GM21619 (cell line): Measurements from ENCODE around the gene ADGRB3.

Experiments
- ATAC-seq: cut with Tn5 transposase; IDR thresholded peaks from one replicate; pipeline ENCODE4 v1.9.1; 2021; ENCODE audit not compliant: unreplicated experiment

The ADGRB3 gene

DNA sequence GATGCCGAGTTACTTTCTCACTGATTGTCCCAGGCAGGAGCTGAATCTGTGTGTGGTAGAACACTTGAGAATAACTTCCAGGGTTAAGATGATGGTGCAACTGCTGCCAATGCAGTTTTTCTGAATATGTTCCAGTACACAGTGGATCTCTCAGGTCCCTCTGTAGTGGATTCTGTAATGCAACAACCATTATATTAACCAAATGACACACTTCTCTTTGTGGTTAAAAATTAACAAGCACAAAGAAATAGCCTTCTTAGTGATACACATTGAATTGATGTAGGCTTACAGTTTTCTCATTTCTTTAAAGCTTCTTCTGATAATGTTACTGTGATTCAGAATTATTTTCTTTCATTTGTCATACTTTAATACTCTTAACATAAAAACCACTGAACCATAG is 383.8 kb downstream of the ADGRB3 start:
- ATAC-seq, result no peak

DNA sequence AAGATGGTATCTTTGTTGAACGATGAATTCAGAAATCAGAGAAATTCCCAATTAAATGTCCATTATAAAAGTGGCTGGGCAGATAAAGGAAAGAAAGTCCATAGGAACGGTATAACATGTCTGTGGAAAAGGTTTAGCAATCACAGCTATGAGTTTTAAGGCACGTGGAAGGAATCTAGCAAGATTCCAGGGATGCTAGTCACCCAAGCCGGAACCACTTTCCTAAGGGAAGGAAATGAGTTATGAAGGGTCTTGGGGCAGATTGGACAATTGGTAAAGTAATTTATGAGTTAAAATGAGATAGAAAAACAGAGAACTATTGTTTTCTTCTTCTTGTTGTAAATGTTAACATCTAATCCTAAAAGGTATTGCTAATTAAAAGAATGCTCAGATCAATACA is 384.8 kb downstream of the ADGRB3 start:
- ATAC-seq, result no peak

DNA sequence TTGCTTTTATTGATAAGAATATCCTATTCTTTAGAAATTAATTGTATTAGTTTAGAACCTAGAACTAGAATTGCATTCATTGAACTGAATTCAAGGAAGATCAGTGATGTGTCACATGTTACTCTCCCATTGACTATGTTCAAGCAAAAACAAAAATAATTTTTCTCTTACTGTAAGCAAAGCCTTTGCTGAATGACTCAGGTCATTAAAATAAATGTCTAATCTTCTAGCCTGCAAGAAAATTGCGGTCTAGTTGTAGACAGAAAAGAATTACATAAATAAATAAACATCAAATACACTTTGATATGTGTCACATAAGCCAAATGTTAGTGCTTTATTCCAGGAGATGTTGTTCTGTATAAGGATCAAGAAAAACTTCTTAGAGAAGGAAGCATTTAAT is 387.9 kb downstream of the ADGRB3 start:
- ATAC-seq, result no peak

DNA sequence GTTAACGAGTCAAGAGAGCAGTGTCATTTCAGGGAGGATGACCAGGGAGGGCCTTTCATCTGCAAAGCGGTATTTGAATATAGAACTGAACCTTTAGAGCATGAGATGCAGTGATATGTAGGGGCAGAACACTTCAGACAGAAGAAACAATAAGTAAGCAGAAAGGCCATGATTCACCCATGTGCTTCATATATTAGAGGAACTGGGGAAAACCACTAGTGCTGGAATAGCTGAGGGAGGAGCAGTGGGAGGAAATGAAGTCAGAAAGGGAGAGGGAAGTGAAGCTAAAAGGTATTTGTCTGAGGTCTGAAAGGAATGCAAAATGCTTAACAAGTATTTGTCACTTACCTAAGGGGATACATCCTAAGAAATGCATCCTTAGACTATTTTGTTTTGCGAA is 391.2 kb downstream of the ADGRB3 start:
- no peak for ATAC-seq

DNA sequence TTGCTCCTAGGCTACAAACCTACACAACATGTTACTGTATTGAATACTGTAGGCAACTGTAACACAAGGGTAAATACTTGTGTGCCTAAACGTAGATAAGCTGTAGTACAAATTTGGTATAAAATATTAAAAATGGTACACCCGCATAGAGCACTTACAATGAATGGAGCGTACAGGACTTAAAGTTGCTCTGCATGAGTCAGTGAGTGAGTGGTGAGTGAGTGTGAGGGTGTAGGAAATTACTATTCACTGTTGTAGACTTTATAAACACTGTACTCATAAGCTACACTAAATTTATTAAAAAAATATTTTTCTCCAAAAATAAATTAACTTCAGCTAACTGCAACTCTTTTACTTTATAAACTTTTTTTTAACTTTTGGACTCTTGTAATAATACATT is 391.6 kb downstream of the ADGRB3 start:
- ATAC-seq, result no peak

DNA sequence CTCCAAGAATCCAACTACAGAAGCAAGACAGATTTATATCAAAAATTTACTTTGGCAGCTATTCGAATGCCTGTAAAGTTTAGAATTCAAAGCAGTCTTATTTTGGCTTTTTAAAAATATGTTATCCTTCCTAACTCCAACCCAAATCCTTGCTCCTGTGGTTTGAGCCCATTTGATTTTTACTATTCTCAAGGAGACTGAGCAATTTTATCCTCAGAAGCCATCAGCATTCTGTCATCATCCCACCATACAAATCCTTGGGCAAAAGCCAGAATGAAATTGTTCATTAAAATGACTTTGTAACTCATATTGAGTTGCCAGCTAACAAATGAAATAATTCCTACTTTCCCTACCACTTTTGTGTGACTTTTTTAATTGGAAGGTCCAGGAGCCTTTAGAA is 392.8 kb downstream of the ADGRB3 start:
- ATAC-seq, result no peak

DNA sequence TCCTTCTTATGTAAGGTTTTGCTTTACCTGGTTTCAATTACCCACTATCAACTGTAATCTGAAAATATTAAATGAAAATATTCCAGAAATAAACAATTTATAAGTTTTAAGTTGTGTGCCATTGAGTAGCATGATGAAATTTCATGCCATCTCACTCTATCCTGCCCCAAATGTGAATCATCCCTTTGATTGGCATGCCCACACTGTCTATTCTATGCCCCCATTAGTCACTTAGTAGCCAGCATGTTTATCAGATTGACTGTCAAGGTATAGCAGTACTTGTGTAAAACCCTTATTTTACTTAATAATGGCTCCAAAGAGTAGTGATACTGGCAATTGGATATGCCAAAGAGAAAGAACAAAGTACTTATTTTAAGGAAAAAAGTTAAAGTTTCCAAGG is 403.8 kb downstream of the ADGRB3 start:
- ATAC-seq, result no peak

DNA sequence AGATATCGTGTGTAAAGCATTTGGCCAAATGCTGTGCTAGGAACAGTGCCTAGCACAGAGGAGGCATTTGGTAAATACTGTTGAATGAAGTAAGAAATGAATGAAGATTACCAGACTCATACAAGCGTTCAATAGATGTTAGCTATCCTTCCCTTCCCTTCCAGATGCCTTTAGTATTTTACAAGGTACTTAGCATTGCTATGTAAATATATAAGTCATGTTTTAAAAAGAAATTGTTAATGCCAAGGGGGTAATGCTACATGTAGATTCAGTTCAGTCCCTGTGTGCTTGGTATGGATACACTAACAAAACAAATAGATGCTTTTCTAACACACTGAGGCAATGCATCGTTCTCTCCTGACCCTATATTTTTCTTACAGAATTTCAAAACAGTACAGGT is 407.2 kb downstream of the ADGRB3 start:
- ATAC-seq, result no peak

DNA sequence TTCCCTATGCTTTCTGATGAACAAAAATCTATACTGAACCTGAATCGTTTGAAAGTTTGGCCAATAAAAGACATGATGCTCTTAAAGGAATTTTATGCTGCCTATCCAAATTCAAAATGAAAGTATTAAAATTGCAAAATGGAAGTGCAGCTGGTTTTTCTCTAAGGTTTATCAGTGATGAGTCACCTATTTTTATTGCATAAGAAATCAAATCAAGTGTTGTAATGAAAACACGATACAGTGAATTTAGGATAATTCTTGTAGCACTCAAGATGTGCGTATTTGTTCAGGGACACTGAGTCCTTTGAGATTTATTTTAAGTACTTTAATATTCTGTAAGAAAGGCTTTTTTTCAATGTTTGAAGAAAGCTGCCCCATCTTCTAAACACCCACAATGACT is 409.5 kb downstream of the ADGRB3 start:
- ATAC-seq, result no peak

DNA sequence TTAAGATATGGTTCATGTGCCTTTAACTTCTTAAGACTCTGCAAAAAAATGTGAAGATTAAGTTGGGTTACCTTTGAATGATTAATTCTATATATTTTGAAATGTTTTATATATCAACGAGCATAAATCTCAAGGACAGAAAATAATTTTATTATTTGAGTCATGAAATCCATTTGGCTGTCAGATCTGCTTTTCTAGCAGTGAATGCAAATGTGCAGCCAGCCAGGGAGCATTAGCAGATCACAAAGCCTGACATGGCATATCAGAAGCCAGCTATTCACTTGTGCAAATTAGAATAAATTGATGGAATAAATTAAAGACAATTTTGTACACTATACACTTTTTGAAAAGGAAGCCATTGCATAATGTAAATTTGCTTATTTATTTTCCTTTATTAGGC is 424.3 kb downstream of the ADGRB3 start:
- no peak for ATAC-seq

DNA sequence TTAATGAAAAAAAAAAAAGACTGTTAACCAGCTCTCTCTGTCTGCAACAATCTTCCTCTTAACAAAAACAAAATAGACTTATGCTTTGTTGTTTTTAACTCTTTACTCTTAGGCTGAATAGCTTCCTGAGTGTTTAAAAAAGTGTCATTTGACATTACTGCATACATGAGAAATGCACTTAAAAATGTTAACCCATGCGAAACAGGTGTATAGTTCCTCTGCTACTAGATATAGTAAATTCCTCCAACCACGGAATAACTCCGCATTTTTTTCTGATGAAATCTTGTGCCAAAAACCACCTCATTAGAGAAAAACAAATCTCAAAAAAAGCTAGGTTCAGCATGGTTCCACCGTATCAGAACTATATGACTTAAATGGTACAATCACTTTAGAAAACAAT is 426.0 kb downstream of the ADGRB3 start:
- ATAC-seq, result no peak

DNA sequence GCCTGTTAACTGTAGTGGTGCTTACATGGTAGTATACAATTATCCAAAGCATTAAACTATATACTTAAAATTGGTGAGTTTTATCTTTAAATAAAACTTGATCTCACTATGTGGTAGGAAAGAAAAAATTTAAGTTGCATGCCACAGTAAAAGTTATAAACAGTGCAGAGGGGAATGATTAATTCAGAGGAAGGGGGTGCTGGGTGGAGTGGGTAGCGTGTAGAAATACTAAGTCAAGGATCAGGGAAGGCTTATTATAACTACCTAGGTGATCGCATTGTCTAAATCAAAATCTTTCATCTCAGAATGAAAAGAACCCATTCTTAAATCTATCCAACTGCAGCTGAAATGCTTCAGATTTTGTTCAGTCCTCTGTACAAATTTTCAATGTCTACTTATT is 428.3 kb downstream of the ADGRB3 start:
- no peak for ATAC-seq

DNA sequence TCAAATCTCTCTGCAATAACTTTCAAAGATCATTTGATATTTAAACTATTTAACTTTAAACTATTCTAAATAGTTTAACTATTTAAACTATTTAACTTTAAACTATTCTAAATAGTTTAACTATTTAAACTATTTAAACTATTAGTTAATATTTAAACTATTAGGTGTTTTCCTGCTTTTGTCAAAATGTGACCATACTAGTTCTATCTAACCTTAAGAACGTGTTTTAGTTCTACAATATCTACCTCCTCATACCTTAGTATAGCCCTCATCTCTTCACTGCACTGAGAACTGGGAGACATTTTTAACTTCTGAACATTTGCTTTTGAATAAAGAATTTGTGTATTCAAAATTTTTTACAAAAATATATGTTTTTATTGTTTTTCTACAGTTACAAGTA is 429.1 kb downstream of the ADGRB3 start:
- ATAC-seq, result no peak

DNA sequence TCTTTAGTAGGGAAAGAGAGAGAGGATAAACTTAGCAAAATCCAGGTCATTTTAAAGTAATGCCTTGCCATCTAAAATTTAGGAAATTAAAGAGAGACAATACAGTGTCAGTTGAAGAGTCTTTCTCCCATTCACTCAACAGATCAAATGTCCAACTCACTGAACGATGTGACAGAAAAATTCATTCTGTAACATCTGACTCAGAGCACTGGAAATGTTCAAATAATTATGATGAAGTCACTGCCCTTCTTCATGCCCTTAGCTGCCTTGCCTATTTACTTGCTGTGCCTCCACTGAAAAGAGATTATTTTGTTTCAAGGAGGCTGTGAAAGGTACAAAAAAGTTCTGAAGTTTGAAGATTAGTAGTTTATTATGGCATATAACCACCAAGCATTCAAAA is 434.8 kb downstream of the ADGRB3 start:
- ATAC-seq, result no peak

DNA sequence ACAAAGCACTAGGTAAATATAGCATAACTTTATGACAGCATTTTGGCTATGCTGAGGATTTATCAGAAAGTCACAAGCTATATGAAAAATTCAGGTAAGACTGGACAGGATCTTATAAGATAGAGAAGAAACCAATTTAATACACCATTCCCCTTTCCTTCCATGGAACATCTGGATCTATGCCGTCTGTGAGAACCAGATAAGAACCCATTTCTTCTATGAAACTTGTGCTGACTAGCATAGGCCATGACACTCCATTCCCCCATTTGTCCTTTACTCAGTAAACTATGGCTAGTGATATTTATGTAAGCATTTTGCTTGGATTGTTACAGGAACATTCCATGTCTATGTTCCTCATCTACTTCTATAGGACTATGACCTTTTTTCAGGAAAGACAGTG is 437.7 kb downstream of the ADGRB3 start:
- ATAC-seq, result no peak

DNA sequence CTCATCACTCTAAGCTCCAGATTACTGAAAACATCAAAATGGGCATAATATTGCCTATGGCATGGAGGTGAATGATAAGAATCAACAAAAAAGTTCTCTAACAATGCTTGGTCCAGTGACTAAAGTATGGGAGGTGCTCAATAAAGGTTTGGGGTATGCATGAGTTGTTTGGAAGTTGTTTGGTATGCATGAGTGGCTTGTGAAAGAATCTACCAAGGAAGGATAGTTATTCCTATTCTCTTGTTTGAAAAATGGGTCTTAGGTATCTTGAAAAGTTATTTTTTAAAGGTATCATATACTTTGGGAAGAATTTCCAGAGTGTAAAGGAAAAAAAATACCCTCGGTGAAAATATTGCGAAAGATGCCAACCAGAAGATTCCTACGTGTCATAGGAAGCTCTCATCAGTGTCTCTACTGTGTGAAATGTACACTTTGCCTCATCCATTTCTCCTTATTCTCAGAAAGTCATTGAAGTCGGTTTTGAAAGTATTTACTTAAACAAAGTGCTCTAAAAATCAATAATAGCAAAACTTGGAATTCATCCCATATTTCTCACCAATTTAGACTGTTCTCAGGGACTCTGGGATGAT is 449.8 kb downstream of the ADGRB3 start:
- ATAC-seq, result no peak

DNA sequence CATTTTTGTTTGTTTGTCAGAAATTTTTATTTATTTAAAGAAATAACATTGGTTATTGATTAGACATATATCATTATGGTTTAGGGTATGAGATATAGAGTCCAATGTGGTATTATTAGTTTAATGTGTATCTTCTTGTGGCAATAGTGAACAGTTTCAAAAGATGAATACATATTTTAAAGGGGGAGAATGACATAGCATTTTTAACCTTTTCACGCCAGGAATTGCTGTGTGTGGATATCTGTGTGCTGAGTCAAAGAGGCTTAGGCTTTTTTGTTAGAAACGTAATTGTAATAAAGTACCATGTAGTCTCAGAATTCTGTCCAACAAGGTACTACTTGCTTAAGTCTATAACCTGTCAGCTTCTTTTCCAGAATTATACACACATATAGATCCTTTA is 451.6 kb downstream of the ADGRB3 start:
- ATAC-seq, result no peak

DNA sequence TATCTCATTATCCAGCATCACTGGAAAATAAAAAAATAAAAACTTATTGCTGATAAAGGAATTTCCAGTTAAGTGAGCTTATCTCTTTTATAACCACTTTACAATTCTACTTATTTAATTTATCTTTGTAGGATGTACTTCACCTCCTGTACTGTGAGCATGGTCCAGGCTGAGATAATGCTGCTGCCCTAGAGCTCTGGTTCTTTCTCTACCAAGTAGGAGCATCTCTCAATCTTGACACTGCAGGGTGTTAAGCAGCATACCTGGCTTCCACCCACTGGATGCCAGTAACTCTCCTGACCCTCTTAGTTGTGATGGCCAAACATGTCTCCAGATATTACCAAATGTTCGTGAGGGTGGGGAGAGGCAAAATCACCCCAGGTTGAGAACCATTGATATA is 454.5 kb downstream of the ADGRB3 start:
- ATAC-seq, result no peak

DNA sequence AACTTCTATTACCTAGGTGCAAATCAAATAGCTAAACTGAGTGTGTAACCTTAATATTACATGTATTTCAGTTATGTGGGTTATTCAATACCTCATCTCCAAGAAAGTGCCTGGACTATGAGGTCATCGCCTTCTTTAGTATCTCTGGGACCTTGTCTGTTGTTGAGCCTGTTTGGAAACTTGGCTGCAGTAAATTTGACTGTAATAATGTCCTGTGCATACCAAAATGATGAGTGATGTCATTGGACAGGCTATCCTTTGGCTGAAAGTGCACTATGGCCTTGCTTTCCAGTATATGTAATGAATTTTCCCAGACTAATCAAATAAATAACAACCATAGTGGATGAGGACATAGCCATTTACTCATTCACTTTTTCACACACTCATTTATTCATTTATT is 455.1 kb downstream of the ADGRB3 start:
- ATAC-seq, result no peak

DNA sequence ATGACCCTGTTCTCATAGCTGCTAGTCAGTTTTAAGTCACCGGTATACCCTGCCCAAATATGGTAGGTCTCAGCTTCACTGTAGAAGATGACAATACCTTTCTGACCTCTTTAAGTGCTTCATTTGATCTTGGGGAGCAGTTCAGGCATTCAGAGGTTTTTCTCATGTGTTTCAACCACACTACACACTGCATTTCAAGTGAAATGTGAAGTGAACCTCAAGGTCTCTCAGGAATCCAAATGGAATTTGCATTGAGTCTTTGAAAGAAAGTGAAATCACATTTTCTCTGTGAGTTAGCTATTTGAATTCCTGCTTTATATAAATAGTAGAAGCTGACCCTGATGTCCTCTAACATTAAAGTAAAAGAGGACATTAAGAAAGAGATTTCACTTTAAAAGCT is 461.6 kb downstream of the ADGRB3 start:
- ATAC-seq, result no peak

DNA sequence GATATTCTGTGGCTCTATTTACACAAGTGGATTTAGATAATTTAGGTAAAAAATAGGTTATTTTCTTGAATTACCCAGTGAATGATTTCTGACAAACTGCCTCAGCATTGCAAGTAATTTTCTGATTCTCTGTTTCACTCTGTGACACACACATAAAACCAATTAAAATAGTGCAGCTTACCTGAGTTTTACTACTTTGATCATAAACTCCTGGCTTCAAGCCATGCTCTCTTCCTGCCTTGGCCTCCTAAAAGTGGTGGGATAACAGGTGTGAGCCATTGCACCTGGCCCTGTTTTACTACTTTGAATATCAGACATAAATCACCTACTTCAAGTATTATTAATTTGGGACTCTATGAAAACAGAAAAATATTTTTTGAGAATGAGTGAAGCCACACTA is 462.9 kb downstream of the ADGRB3 start:
- no peak for ATAC-seq

DNA sequence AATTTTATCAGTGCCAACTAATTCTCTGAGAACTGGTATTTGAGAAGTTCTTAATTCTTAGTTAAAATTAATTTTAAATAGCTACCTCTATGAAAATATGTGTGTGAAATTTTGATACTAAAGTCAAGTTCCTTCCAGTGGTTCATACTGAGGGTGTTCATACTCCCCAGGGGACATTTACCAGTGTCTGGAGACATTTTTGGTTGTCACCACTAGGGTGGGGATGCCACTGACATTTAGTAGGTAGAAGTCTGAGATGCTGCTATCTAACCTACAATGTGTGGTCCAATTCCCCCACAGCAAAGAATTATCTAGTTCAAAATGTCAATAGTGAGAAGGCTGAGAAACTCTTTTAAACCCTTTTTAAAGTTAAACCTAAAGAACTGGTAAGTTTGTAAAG is 463.8 kb downstream of the ADGRB3 start:
- no peak for ATAC-seq

DNA sequence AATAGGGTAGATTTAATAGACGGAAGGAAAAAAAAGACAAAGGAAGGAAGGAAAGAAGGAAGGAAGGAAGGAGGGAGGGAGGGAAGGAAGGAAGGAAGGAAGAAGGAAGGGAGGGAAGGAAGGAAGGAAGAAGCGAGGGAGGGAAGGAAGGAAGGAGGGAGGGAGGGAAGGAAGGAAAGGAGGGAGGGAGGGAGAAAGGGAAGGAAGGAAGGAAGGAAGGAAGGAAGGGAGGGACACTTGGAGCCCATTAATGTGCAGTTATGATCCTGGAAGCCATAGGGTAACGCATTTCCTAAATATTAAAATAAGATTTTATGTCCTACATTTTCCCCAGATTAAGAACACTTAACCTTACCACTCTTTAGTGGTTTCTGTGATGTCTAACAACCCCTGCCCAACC is 465.7 kb downstream of the ADGRB3 start:
- ATAC-seq, result no peak

DNA sequence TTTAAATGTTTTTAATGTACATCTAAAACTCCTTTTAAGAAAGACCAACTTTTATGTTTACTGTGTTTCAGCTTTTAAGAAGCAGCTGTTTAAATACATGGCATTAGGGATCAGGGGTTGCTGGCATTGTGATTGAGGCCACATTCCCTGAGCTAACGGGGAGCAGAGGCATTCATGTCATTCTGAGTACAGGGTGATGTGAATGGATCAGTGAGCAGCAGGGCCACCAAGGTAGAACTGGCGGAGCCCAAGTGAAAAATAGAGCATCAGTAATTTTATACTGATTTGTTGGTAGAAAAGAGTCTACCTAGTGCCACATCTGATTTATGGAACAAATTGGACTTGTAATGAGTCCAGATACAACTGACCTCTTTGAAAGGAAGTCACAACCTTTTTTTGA is 467.3 kb downstream of the ADGRB3 start:
- no peak for ATAC-seq
